ENCODE data around the gene RPP25L. TPM values are rescaled to one million over a fixed set of nuclear protein-coding genes. Genes with fewer than 3 reads are reported as not detected.

The RPP25L gene
- total RNA-seq, 1 experiment from 2014 or later: 42.8 TPM

DNA sequence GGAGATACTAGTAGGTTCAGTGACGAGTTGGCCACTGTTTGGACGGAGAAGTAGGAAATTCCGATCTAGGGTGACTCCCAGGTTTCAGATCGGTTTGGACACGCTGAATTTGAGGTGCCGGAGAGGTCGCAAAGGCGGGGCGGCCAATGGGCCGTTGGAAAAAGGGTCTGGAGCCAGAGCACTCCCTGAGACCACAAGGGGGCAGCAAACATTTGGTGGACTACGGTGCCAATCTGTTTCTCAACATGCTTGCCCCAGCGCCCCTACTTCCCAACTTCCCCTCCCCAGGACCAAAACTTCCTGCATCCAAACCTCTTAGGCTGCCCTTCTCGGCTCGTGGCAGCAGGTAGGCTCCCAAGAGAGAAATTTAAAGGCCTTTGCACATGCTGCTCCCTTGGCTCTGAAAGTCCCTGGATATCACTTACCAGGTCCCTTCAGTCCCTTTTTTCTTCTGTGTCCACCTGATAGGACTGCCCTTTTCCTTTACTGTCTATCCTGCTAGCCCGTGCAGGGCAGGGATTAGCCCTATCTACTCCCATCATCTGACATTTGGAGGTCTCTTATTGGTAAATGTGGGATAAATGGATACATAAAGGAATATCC is 992 bp upstream of the RPP25L start:
- TF ChIP-seq, protein P1, sequence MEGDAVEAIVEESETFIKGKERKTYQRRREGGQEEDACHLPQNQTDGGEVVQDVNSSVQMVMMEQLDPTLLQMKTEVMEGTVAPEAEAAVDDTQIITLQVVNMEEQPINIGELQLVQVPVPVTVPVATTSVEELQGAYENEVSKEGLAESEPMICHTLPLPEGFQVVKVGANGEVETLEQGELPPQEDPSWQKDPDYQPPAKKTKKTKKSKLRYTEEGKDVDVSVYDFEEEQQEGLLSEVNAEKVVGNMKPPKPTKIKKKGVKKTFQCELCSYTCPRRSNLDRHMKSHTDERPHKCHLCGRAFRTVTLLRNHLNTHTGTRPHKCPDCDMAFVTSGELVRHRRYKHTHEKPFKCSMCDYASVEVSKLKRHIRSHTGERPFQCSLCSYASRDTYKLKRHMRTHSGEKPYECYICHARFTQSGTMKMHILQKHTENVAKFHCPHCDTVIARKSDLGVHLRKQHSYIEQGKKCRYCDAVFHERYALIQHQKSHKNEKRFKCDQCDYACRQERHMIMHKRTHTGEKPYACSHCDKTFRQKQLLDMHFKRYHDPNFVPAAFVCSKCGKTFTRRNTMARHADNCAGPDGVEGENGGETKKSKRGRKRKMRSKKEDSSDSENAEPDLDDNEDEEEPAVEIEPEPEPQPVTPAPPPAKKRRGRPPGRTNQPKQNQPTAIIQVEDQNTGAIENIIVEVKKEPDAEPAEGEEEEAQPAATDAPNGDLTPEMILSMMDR (IDR thresholded peaks at IDR 0.05; ENCODE audit: unreplicated experiment): peak; percentile 75
- CTCF ChIA-PET: interaction anchor here (0.7 to 8.8 kb wide), 15 partner anchors 8 to 234 kb away, joined by 3 to 113 read pairs (median 4); partner anchors contain the start of genes DCTN3 and SIGMAR1
- peak; percentile 89 for DNase-seq (ENCODE audit: unreplicated experiment)
- BruUV-seq (replicated peaks): no TSS peak
- Mint-ChIP-seq H3K36me3 (ENCODE audit: insufficient read depth, unreplicated experiment) (peaks cover 17% of the 10 kb centered on the region), H3K4me3 (ENCODE audit: unreplicated experiment) (peak overlapping the region; percentile 91), H3K27me3 (ENCODE audit: insufficient read depth, unreplicated experiment) (no peaks in the 10 kb centered on the region), H3K4me1 (ENCODE audit: insufficient read depth, unreplicated experiment) (peaks cover 14% of the 10 kb centered on the region), H3K9me3 (ENCODE audit: unreplicated experiment) (no peaks in the 10 kb centered on the region), H3K27ac (ENCODE audit: low read depth, unreplicated experiment) (peak overlapping the region; percentile 97)
- intact Hi-C loops (cut with micrococcal nuclease): loop anchor here (1.0 kb wide), 1 partner anchor 21 kb away; no protein-coding TSS in a partner anchor
- POLR2A ChIA-PET: interaction anchor here (0.7 to 2.4 kb wide), 5 partner anchors 8 to 24 kb away, joined by 4 to 21 read pairs (median 10); partner anchors contain the start of genes DCTN3 and SIGMAR1

DNA sequence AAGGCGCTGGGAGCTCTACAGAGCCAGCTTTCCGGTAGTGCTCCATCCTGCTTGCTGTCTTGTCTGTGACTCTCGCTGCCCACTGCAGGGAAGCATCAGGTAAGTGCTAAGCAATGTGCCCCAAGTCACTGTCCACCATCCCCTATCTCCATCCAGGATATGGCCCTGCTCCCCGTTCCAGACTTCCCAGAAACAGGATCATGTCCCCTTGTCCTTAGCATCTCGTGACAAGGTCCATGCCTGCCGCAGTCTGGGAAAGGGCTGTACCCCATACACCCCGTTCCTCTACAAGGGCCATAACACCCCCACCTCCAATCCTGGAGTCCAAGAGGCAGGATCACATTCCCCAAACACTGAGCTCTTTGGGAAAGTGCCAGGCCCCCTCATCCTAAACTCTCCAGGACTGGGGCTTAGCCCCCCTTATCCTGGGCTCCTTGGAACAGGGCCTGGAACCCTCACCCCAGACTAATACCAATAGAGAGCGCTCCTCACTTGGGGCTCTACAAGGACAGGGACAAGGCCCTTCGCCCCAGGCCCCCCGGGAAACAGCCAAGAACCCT is 566 bp downstream of the RPP25L start:
- ChIA-PET POLR2A (interaction anchor here (0.5 to 2.4 kb wide), 8 partner anchors 9 to 355 kb away, joined by 3 to 21 read pairs (median 4); partner anchors contain the start of genes DCTN3 and SIGMAR1), CTCF (interaction anchor here (0.6 to 8.8 kb wide), 8 partner anchors 12 to 245 kb away, joined by 3 to 113 read pairs (median 4); partner anchors contain the start of gene SIGMAR1)
- H3K36me3 Mint-ChIP-seq (ENCODE audit: insufficient read depth, unreplicated experiment): peaks cover 17% of the 10 kb centered on the region
- peaks cover 14% of the 10 kb centered on the region for H3K4me1 Mint-ChIP-seq (ENCODE audit: insufficient read depth, unreplicated experiment)
- TF ChIP-seq, protein P1 (IDR thresholded peaks at IDR 0.05; ENCODE audit: unreplicated experiment): no peak
- H3K4me3 Mint-ChIP-seq (ENCODE audit: unreplicated experiment): peak overlapping the region; percentile 91
- no peak for DNase-seq (ENCODE audit: unreplicated experiment)
- intact Hi-C loops (cut with micrococcal nuclease): no loop called here
- peak overlapping the region; percentile 97 for H3K27ac Mint-ChIP-seq (ENCODE audit: low read depth, unreplicated experiment)
- no peaks in the 10 kb centered on the region for H3K27me3 Mint-ChIP-seq (ENCODE audit: insufficient read depth, unreplicated experiment)
- H3K9me3 Mint-ChIP-seq (ENCODE audit: unreplicated experiment): no peaks in the 10 kb centered on the region
- BruUV-seq (replicated peaks): TSS peak; percentile 61

DNA sequence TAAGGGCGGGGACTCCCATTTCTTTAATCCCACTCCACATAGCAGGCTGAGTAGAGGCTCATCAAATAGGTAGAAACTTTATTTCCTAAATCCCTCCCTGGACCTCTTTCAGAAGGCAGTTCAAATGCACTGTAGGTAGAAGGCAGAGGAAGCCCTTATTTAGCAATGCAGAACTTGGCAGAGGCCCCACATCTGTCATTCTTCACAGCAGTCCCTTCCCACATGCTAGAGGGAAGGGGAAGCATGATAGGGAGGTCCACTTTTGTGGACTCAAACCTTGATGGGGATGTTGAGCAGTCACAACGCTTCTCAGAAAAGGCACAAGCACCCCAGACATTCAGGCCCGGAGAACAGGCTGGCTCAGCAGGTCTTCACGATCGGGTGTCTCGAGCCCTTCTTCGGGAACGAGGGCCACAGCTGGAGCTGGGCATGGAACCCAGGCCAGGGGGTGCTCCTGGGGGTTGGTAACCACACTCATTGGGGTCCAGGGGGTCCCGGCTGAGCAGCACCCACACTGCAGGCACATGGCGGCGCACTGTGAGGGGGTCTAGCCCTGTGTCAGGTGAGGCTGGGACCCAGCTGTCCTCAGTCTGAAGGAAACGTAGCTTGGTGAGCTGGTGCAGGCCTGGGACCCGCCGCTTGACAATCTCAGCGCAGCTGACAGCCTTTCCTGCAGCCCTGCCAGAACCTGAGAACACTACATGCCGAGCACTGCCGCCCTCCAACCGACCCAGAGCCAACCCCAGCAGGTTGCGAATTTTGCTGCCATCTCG is 1.3 kb downstream of the RPP25L start:
- DNase-seq (ENCODE audit: unreplicated experiment): no peak
- H3K4me3 Mint-ChIP-seq (ENCODE audit: unreplicated experiment): peak overlapping the region; percentile 91
- H3K4me1 Mint-ChIP-seq (ENCODE audit: insufficient read depth, unreplicated experiment): peaks cover 14% of the 10 kb centered on the region
- CTCF ChIA-PET: interaction anchor here (0.6 to 8.8 kb wide), 7 partner anchors 11 to 246 kb away, joined by 3 to 113 read pairs (median 4); partner anchors contain the start of gene SIGMAR1
- peak overlapping the region; percentile 97 for H3K27ac Mint-ChIP-seq (ENCODE audit: low read depth, unreplicated experiment)
- intact Hi-C loops (cut with micrococcal nuclease): no loop called here
- no peaks in the 10 kb centered on the region for H3K9me3 Mint-ChIP-seq (ENCODE audit: unreplicated experiment)
- H3K27me3 Mint-ChIP-seq (ENCODE audit: insufficient read depth, unreplicated experiment): no peaks in the 10 kb centered on the region
- H3K36me3 Mint-ChIP-seq (ENCODE audit: insufficient read depth, unreplicated experiment): peaks cover 12% of the 10 kb centered on the region
- no TSS peak for BruUV-seq (replicated peaks)
- POLR2A ChIA-PET: interaction anchor here (0.5 to 2.4 kb wide), 8 partner anchors 10 to 355 kb away, joined by 3 to 21 read pairs (median 4); partner anchors contain the start of genes DCTN3 and SIGMAR1
- TF ChIP-seq, protein P1 (IDR thresholded peaks at IDR 0.05; ENCODE audit: unreplicated experiment): no peak
